C4-2B (cell line): Measurements from ENCODE around the gene PRR23E.

Experiments used
- H3K27ac ChIP-seq: fragments of 450-650 bp; 2 replicates; pipeline ENCODE4 v1.5.1; 2017
- ZFX ChIP-seq: fragments of 450-650 bp; IDR thresholded peaks from 2 replicates; pipeline ENCODE4 v1.6.1; 2017
- TF ChIP-seq, protein P1 (sequence below): fragments of 450-650 bp; conservative IDR thresholded peaks from 2 replicates; pipeline ENCODE4 v1.5.1; 2017; ENCODE audit warnings: mild to moderate bottlenecking

Gene PRR23E

DNA sequence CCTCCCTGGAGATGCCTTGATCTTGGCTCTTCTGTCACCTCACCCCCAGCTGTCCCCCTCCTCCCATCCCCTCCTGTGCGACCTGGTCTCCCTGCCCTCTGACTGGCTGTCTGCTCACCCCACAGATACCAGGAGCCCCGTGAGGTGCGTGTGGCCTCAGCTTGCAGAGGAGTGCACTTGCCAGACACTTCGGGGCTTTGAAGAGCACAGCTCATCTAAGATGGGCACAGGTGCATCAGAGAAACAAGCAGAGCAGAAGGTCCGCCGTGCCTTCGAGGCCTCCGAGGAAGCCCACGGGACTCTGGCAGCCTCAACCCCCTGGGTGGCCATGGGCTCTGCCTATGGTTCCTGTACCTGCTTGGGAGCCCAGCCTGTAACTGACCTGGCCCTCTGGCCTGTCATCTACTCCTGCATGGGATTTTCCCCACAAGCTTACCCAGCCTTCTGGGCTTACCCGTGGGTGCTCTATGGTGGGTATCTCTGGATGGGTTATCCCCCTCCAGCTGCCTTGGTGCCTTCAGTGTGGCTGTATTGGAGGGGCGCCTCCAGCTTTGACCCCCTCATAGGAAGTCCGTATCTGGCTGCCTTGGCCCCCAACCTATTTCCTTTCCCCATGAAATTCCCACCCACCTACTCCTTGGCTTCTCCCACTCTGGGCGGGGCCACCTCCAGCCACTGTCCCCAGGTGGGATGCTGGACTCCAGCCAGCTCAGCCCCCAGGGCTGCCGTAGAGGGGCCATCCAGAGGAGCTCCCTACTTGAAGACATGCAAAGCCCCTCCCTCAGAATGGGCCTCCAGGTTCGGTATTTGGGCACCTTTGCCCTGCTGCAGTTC is 3.8 kb downstream of the PRR23E start:
- no peak overlapping the region for H3K27ac ChIP-seq
- TF ChIP-seq, protein P1, sequence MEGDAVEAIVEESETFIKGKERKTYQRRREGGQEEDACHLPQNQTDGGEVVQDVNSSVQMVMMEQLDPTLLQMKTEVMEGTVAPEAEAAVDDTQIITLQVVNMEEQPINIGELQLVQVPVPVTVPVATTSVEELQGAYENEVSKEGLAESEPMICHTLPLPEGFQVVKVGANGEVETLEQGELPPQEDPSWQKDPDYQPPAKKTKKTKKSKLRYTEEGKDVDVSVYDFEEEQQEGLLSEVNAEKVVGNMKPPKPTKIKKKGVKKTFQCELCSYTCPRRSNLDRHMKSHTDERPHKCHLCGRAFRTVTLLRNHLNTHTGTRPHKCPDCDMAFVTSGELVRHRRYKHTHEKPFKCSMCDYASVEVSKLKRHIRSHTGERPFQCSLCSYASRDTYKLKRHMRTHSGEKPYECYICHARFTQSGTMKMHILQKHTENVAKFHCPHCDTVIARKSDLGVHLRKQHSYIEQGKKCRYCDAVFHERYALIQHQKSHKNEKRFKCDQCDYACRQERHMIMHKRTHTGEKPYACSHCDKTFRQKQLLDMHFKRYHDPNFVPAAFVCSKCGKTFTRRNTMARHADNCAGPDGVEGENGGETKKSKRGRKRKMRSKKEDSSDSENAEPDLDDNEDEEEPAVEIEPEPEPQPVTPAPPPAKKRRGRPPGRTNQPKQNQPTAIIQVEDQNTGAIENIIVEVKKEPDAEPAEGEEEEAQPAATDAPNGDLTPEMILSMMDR = no peak
- no peak for TF ChIP-seq ZFX

DNA sequence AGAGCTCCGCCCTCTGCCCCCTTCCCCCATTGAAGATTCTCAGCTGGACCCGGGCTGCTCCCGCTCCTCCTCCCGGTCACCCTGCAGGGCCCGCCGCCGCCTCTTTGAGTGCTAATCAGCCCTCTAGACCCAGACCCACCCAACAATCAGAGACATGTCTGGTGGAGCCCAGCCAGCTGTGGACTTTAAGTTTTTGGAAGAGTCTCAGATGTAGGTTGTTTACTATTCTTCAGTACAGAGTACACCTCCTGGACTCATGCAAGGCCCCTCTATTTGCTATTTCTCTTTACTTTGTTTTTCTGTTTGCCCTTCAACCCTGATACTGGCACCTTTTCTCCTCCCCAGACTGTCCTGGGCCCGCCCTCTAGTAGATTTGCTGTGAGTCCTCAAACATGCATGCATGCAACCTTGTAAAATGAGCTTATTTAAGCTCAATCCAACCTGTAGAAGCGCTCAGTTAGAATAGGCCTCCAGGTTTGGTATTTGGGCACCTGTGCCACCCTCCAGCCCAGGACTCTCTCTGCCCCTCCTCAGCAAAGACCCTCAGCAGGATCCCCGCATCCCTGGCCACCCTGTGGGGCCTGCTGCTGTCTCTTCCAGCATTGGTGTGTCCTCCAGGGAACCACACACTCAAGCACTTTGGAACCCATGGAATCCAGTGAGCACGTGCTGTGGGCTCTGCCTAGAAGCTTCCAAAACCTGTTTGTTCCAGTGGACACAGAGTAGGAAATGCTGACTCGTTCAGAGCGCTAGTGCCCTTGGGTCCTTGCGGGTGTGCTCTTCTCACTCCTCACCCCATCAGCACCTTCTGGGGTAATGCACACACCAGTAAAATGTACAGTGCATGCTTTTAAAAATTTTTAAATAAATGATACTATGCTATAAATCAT is 4.6 kb downstream of the PRR23E start:
- H3K27ac ChIP-seq = no peak overlapping the region

DNA sequence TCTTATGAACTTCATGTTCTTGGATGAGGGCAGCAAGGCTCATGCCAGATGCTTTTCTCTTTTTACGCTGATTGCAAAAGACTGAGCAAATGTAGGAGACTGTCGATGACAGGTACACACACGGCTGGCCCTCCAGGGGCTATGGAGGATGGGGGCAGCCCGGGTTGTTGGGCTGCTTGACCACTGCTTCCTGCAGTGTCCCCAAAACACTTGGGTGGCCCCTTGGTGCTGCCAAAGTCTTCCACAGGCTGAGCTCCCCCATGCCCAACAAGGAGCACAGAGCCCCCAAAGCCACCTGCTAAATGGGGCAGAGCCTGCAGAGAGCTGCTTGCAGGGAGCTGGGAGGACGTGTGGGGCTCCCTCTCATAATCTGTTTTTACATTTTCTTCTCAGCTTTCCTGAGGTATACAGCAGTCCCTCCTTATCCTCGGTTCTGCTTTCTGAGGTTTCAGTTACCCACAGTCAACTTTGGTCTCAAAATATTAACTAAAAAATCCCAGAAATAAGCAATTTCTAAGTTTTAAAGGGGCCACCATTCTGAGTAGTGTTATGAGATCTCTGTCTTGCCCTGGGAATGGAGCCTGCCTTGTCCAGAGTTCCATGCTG is 7.3 kb downstream of the PRR23E start:
- H3K27ac ChIP-seq = no peak overlapping the region
- TF ChIP-seq ZFX = no peak
- TF ChIP-seq, protein P1 = no peak

More for the DNA sequence above, 4.6 kb downstream of the PRR23E start:
- TF ChIP-seq, protein P1 = no peak
- no peak for TF ChIP-seq ZFX

DNA sequence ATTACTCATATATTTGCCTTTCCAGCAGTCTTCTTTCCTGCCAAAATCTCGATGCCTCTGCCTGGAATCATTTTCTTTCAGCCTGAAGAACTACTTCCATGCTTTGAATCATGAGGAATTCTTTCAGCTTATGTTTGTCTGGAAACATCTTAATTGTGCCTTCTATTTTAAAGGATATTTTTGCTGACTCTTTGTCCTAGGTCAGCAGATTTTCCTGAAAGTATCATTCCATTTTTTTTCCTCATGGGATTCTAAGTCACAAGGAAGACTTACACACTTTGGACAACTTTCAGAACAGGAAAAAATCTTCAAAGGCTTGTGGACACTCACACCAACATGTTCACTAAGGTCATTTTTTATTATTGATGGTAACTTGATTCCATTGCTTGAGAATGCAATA is 10.1 kb downstream of the PRR23E start:
- TF ChIP-seq ZFX = no peak
- TF ChIP-seq, protein P1 = no peak
- no peak overlapping the region for H3K27ac ChIP-seq

DNA sequence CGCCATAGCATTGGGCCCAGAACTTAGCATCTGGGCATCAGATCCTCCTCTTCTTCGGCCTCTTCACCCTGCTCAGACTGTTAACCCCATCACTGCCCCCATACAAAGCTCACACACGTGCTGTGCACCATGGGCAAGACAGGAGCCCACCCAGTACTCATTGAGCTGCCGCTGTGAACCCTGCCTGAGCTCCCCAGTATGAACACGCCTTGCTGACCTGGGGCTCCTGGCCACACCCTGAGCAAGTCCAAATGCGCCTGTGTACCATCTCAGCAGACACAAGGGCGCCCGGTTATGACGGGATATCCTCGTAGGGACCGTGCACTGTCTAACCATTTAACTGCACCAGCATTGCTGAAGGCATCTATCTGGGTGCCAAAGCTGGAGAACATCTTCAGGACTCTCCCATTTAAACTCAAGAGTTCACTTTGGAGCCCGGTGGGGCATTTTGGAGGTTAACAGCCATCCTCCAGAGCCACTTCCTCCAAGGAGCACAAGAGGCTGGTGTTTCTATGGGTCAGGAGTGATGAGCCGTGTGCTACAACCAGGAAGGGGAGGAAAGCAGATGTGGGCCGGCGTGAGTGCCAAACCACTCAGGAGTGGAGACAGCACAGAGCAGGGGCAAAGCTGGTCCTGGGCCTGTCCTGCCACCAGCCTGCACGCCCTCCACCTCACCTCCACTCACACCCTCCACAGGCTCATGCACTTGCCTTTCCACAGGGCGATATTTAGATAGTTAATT is 12.1 kb downstream of the PRR23E start:
- TF ChIP-seq, protein P1 = no peak
- no peak for TF ChIP-seq ZFX
- no peak overlapping the region for H3K27ac ChIP-seq

DNA sequence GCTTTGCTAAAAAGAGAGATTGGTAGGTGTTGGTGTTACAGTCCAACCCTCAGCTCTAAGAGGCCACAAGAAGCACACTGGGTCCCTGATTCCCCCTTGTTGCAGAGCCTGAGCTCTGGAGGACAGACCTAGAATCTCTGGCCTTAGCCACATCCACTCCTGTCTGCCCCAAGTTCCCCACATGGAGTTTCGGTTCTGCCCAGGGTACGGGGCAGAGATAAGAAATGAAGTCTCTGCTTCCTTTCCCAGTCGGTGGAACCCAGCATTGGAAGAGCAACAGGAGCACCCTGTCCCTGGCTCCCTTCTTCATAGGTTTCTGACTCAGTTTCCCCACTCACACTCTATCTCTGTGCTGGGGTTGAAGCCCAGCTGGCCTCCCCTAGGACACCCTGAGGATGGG is 13.2 kb downstream of the PRR23E start:
- no peak for TF ChIP-seq ZFX
- TF ChIP-seq, protein P1 = no peak
- H3K27ac ChIP-seq = no peak overlapping the region
